SK-N-SH treated with all-trans-retinoic acid at 6 μM for 48 hours (cell line): ENCODE data around the gene TEX101.

Experiments
- ATAC-seq: fragments of 200-7000 bp; cut with Tn5 transposase; 3 replicates; pipeline ENCODE4 v1.9.1; 2020; ENCODE audit warnings: mild to moderate bottlenecking, moderate library complexity
- ARNTL ChIP-seq: fragments of 450-650 bp; formaldehyde crosslinking; IDR thresholded peaks from 2 replicates; pipeline ENCODE4 v1.5.0; 2020; ENCODE audit warnings: low read depth, mild to moderate bottlenecking, moderate library complexity, borderline replicate concordance
- CSDC2 ChIP-seq: fragments of 250-450 bp; sonication (Bioruptor Pico); IDR thresholded peaks from 2 replicates; pipeline ENCODE4 v1.5.0; 2020; ENCODE audit warnings: mild to moderate bottlenecking, moderate library complexity
- ESRRG ChIP-seq: fragments of 250-450 bp; sonication (Bioruptor Pico); IDR thresholded peaks from 2 replicates; pipeline ENCODE4 v1.6.1; 2021; ENCODE audit warnings: mild to moderate bottlenecking
- GLIS3 ChIP-seq: fragments of 250-450 bp; sonication (Bioruptor Pico); IDR thresholded peaks from 2 replicates; pipeline ENCODE4 v1.5.0; 2020; ENCODE audit warnings: mild to moderate bottlenecking, moderate library complexity
- ISL1 ChIP-seq: fragments of 250-450 bp; sonication (Bioruptor Pico); IDR thresholded peaks from 2 replicates; pipeline ENCODE4 v2.1.2; 2022; ENCODE audit warnings: mild to moderate bottlenecking, moderate library complexity
- POU6F1 ChIP-seq: fragments of 250-450 bp; sonication (Bioruptor Pico); IDR thresholded peaks from 2 replicates; pipeline ENCODE4 v1.8.0; 2021; ENCODE audit warnings: low read depth, mild to moderate bottlenecking, moderate library complexity, borderline replicate concordance
- PPARA ChIP-seq: fragments of 250-450 bp; sonication (Bioruptor Pico); IDR thresholded peaks from 2 replicates; pipeline ENCODE4 v1.5.0; 2020; ENCODE audit warnings: mild to moderate bottlenecking, borderline replicate concordance
- RARB ChIP-seq: fragments of 250-450 bp; sonication (Bioruptor Pico); IDR thresholded peaks from 2 replicates; pipeline ENCODE4 v1.8.0; 2021; ENCODE audit warnings: mild to moderate bottlenecking, moderate library complexity
- SNAI2 ChIP-seq: fragments of 250-450 bp; sonication (Bioruptor Pico); IDR thresholded peaks from 2 replicates; pipeline ENCODE4 v1.5.0; 2020; ENCODE audit warnings: mild to moderate bottlenecking, moderate library complexity
- TCF4 ChIP-seq: fragments of 250-450 bp; sonication (Bioruptor Pico); IDR thresholded peaks from 2 replicates; pipeline ENCODE4 v1.8.0; 2021; ENCODE audit warnings: mild to moderate bottlenecking, moderate library complexity, borderline replicate concordance
- TOX ChIP-seq: fragments of 250-450 bp; sonication (Bioruptor Pico); IDR thresholded peaks from 2 replicates; pipeline ENCODE4 v1.8.0; 2021; ENCODE audit warnings: mild to moderate bottlenecking, moderate library complexity, borderline replicate concordance
- ZC3H10 ChIP-seq: fragments of 250-450 bp; sonication (Bioruptor Pico); IDR thresholded peaks from 2 replicates; pipeline ENCODE4 v1.5.1; 2021; ENCODE audit warnings: mild to moderate bottlenecking, moderate library complexity
- ZFP3 ChIP-seq: fragments of 250-450 bp; sonication (Bioruptor Pico); IDR thresholded peaks from 2 replicates; pipeline ENCODE4 v1.5.0; 2020; ENCODE audit warnings: mild to moderate bottlenecking, moderate library complexity
- ZFP30 ChIP-seq: fragments of 450-650 bp; formaldehyde crosslinking; IDR thresholded peaks from 2 replicates; pipeline ENCODE4 v1.5.0; 2022; ENCODE audit warnings: mild to moderate bottlenecking, moderate library complexity
- ZNF70 ChIP-seq: fragments of 450-650 bp; formaldehyde crosslinking; IDR thresholded peaks from 2 replicates; pipeline ENCODE4 v1.5.0; 2020; ENCODE audit warnings: mild to moderate bottlenecking, moderate library complexity
- ZNF8 ChIP-seq: fragments of 450-650 bp; formaldehyde crosslinking; IDR thresholded peaks from 2 replicates; pipeline ENCODE4 v1.5.0; 2020; ENCODE audit warnings: mild to moderate bottlenecking, moderate library complexity
- TF ChIP-seq, protein P1 (sequence below): fragments of 250-450 bp; sonication (Bioruptor Pico); IDR thresholded peaks from 2 replicates; pipeline ENCODE4 v1.8.0; 2020; ENCODE audit warnings: mild to moderate bottlenecking, moderate library complexity, borderline replicate concordance
- TF ChIP-seq, protein P2 (sequence below): fragments of 250-450 bp; sonication (Bioruptor Pico); IDR thresholded peaks from 2 replicates; pipeline ENCODE4 v1.5.0; 2020; ENCODE audit warnings: mild to moderate bottlenecking, moderate library complexity
- TF ChIP-seq, protein P3 (sequence below): fragments of 250-450 bp; sonication (Bioruptor Pico); IDR thresholded peaks from 2 replicates; pipeline ENCODE4 v1.5.1; 2021; ENCODE audit warnings: mild to moderate bottlenecking, moderate library complexity
- TF ChIP-seq, protein P4 (sequence below): fragments of 250-450 bp; sonication (Bioruptor Pico); IDR thresholded peaks from 2 replicates; pipeline ENCODE4 v1.5.1; 2020; ENCODE audit warnings: low read depth, mild to moderate bottlenecking, moderate library complexity

TEX101 gene

GRCh38 chr19:43422000-43422688 is 7.5 kb downstream of the TEX101 start (continued):
- TF ChIP-seq, protein P1, sequence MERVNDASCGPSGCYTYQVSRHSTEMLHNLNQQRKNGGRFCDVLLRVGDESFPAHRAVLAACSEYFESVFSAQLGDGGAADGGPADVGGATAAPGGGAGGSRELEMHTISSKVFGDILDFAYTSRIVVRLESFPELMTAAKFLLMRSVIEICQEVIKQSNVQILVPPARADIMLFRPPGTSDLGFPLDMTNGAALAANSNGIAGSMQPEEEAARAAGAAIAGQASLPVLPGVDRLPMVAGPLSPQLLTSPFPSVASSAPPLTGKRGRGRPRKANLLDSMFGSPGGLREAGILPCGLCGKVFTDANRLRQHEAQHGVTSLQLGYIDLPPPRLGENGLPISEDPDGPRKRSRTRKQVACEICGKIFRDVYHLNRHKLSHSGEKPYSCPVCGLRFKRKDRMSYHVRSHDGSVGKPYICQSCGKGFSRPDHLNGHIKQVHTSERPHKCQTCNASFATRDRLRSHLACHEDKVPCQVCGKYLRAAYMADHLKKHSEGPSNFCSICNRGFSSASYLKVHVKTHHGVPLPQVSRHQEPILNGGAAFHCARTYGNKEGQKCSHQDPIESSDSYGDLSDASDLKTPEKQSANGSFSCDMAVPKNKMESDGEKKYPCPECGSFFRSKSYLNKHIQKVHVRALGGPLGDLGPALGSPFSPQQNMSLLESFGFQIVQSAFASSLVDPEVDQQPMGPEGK (CRISPR knock-in tag), result no peak

- TF ChIP-seq SNAI2 (CRISPR knock-in tag) (no peak), ZNF70 (CRISPR knock-in tag) (no peak), GLIS3 (CRISPR knock-in tag) (no peak), PPARA (CRISPR knock-in tag) (no peak), ZNF8 (no peak)
- TF ChIP-seq, protein P1 (CRISPR knock-in tag), result no peak
These were observed 8.0 kb downstream of the TEX101 start for GRCh38 chr19:43422689-43423066.

GRCh38 chr19:43423779-43424178 is 9.1 kb downstream of the TEX101 start:
- TF ChIP-seq ARNTL (CRISPR knock-in tag), result no peak
- no peak for TF ChIP-seq ZFP30 (CRISPR knock-in tag)
- TF ChIP-seq, protein P1 (CRISPR knock-in tag), result no peak
- TF ChIP-seq ZFP3 (CRISPR knock-in tag), result no peak
- no peak for TF ChIP-seq RARB
- no peak for TF ChIP-seq TOX (CRISPR knock-in tag)
- TF ChIP-seq, protein P2, sequence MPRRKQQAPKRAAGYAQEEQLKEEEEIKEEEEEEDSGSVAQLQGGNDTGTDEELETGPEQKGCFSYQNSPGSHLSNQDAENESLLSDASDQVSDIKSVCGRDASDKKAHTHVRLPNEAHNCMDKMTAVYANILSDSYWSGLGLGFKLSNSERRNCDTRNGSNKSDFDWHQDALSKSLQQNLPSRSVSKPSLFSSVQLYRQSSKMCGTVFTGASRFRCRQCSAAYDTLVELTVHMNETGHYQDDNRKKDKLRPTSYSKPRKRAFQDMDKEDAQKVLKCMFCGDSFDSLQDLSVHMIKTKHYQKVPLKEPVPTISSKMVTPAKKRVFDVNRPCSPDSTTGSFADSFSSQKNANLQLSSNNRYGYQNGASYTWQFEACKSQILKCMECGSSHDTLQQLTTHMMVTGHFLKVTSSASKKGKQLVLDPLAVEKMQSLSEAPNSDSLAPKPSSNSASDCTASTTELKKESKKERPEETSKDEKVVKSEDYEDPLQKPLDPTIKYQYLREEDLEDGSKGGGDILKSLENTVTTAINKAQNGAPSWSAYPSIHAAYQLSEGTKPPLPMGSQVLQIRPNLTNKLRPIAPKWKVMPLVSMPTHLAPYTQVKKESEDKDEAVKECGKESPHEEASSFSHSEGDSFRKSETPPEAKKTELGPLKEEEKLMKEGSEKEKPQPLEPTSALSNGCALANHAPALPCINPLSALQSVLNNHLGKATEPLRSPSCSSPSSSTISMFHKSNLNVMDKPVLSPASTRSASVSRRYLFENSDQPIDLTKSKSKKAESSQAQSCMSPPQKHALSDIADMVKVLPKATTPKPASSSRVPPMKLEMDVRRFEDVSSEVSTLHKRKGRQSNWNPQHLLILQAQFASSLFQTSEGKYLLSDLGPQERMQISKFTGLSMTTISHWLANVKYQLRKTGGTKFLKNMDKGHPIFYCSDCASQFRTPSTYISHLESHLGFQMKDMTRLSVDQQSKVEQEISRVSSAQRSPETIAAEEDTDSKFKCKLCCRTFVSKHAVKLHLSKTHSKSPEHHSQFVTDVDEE (CRISPR knock-in tag), result no peak
- no peak for TF ChIP-seq CSDC2 (CRISPR knock-in tag)
- TF ChIP-seq, protein P3, sequence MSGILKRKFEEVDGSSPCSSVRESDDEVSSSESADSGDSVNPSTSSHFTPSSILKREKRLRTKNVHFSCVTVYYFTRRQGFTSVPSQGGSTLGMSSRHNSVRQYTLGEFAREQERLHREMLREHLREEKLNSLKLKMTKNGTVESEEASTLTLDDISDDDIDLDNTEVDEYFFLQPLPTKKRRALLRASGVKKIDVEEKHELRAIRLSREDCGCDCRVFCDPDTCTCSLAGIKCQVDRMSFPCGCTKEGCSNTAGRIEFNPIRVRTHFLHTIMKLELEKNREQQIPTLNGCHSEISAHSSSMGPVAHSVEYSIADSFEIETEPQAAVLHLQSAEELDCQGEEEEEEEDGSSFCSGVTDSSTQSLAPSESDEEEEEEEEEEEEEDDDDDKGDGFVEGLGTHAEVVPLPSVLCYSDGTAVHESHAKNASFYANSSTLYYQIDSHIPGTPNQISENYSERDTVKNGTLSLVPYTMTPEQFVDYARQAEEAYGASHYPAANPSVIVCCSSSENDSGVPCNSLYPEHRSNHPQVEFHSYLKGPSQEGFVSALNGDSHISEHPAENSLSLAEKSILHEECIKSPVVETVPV (CRISPR knock-in tag), result no peak
- no peak for TF ChIP-seq TCF4
- TF ChIP-seq, protein P4, sequence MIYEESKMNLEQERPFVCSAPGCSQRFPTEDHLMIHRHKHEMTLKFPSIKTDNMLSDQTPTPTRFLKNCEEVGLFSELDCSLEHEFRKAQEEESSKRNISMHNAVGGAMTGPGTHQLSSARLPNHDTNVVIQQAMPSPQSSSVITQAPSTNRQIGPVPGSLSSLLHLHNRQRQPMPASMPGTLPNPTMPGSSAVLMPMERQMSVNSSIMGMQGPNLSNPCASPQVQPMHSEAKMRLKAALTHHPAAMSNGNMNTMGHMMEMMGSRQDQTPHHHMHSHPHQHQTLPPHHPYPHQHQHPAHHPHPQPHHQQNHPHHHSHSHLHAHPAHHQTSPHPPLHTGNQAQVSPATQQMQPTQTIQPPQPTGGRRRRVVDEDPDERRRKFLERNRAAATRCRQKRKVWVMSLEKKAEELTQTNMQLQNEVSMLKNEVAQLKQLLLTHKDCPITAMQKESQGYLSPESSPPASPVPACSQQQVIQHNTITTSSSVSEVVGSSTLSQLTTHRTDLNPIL (CRISPR knock-in tag), result no peak
- no peak for TF ChIP-seq GLIS3 (CRISPR knock-in tag)
- TF ChIP-seq POU6F1 (CRISPR knock-in tag), result no peak
- no peak for TF ChIP-seq ZC3H10 (CRISPR knock-in tag)
- TF ChIP-seq ZNF70 (CRISPR knock-in tag), result no peak
- TF ChIP-seq ISL1, result no peak
- TF ChIP-seq ESRRG (CRISPR knock-in tag), result no peak
- no peak for TF ChIP-seq SNAI2 (CRISPR knock-in tag)
- ATAC-seq, result no peak

More at GRCh38 chr19:43422689-43423066, 8.0 kb downstream of the TEX101 start:
- ATAC-seq, result no peak
